SK-N-SH treated with all-trans-retinoic acid at 6 μM for 48 hours (cell line): ENCODE results near the gene CD83.

ENCODE experiments used
- ATAC-seq: fragments of 200-7000 bp; cut with Tn5 transposase; 3 replicates; pipeline ENCODE4 v1.9.1; 2020; ENCODE audit warnings: mild to moderate bottlenecking, moderate library complexity
- ARNTL ChIP-seq: fragments of 450-650 bp; formaldehyde crosslinking; IDR thresholded peaks from 2 replicates; pipeline ENCODE4 v1.5.0; 2020; ENCODE audit warnings: low read depth, mild to moderate bottlenecking, moderate library complexity, borderline replicate concordance
- BACH2 ChIP-seq: fragments of 250-450 bp; sonication (Bioruptor Pico); IDR thresholded peaks from 2 replicates; pipeline ENCODE4 v1.9.0; 2021; ENCODE audit warnings: mild to moderate bottlenecking, borderline replicate concordance
- CSDC2 ChIP-seq: fragments of 250-450 bp; sonication (Bioruptor Pico); IDR thresholded peaks from 2 replicates; pipeline ENCODE4 v1.5.0; 2020; ENCODE audit warnings: mild to moderate bottlenecking, moderate library complexity
- ESRRG ChIP-seq: fragments of 250-450 bp; sonication (Bioruptor Pico); IDR thresholded peaks from 2 replicates; pipeline ENCODE4 v1.6.1; 2021; ENCODE audit warnings: mild to moderate bottlenecking
- GLIS3 ChIP-seq: fragments of 250-450 bp; sonication (Bioruptor Pico); IDR thresholded peaks from 2 replicates; pipeline ENCODE4 v1.5.0; 2020; ENCODE audit warnings: mild to moderate bottlenecking, moderate library complexity
- OSR1 ChIP-seq: fragments of 250-450 bp; sonication (Bioruptor Pico); IDR thresholded peaks from 2 replicates; pipeline ENCODE4 v1.8.0; 2022; ENCODE audit warnings: moderate library complexity, mild to moderate bottlenecking, inconsistent platforms
- PPARA ChIP-seq: fragments of 250-450 bp; sonication (Bioruptor Pico); IDR thresholded peaks from 2 replicates; pipeline ENCODE4 v1.5.0; 2020; ENCODE audit warnings: mild to moderate bottlenecking, borderline replicate concordance
- RARB ChIP-seq: fragments of 250-450 bp; sonication (Bioruptor Pico); IDR thresholded peaks from 2 replicates; pipeline ENCODE4 v1.8.0; 2021; ENCODE audit warnings: mild to moderate bottlenecking, moderate library complexity
- SNAI2 ChIP-seq: fragments of 250-450 bp; sonication (Bioruptor Pico); IDR thresholded peaks from 2 replicates; pipeline ENCODE4 v1.5.0; 2020; ENCODE audit warnings: mild to moderate bottlenecking, moderate library complexity
- TCF4 ChIP-seq: fragments of 250-450 bp; sonication (Bioruptor Pico); IDR thresholded peaks from 2 replicates; pipeline ENCODE4 v1.8.0; 2021; ENCODE audit warnings: mild to moderate bottlenecking, moderate library complexity, borderline replicate concordance
- TOX ChIP-seq: fragments of 250-450 bp; sonication (Bioruptor Pico); IDR thresholded peaks from 2 replicates; pipeline ENCODE4 v1.8.0; 2021; ENCODE audit warnings: mild to moderate bottlenecking, moderate library complexity, borderline replicate concordance
- ZC3H10 ChIP-seq: fragments of 250-450 bp; sonication (Bioruptor Pico); IDR thresholded peaks from 2 replicates; pipeline ENCODE4 v1.5.1; 2021; ENCODE audit warnings: mild to moderate bottlenecking, moderate library complexity
- ZFP3 ChIP-seq: fragments of 250-450 bp; sonication (Bioruptor Pico); IDR thresholded peaks from 2 replicates; pipeline ENCODE4 v1.5.0; 2020; ENCODE audit warnings: mild to moderate bottlenecking, moderate library complexity
- ZFP30 ChIP-seq: fragments of 450-650 bp; formaldehyde crosslinking; IDR thresholded peaks from 2 replicates; pipeline ENCODE4 v1.5.0; 2022; ENCODE audit warnings: mild to moderate bottlenecking, moderate library complexity
- ZNF565 ChIP-seq: fragments of 450-650 bp; formaldehyde crosslinking; conservative IDR thresholded peaks from 2 replicates; pipeline ENCODE4 v1.5.0; 2020; ENCODE audit warnings: low read depth, mild to moderate bottlenecking, moderate library complexity
- ZNF70 ChIP-seq: fragments of 450-650 bp; formaldehyde crosslinking; IDR thresholded peaks from 2 replicates; pipeline ENCODE4 v1.5.0; 2020; ENCODE audit warnings: mild to moderate bottlenecking, moderate library complexity
- ZNF8 ChIP-seq: fragments of 450-650 bp; formaldehyde crosslinking; IDR thresholded peaks from 2 replicates; pipeline ENCODE4 v1.5.0; 2020; ENCODE audit warnings: mild to moderate bottlenecking, moderate library complexity
- TF ChIP-seq, protein P1 (sequence below): fragments of 250-450 bp; sonication (Bioruptor Pico); IDR thresholded peaks from 2 replicates; pipeline ENCODE4 v1.8.0; 2021; ENCODE audit warnings: low read depth, mild to moderate bottlenecking, moderate library complexity, borderline replicate concordance
- TF ChIP-seq, protein P2 (sequence below): fragments of 250-450 bp; sonication (Bioruptor Pico); IDR thresholded peaks from 2 replicates; pipeline ENCODE4 v1.5.1; 2020; ENCODE audit warnings: low read depth, mild to moderate bottlenecking, moderate library complexity
- TF ChIP-seq, protein P3 (sequence below): fragments of 250-450 bp; sonication (Bioruptor Pico); IDR thresholded peaks from 2 replicates; pipeline ENCODE4 v1.5.1; 2021; ENCODE audit warnings: mild to moderate bottlenecking, moderate library complexity
- TF ChIP-seq, protein P4 (sequence below): fragments of 250-450 bp; sonication (Bioruptor Pico); IDR thresholded peaks from 2 replicates; pipeline ENCODE4 v1.8.0; 2020; ENCODE audit warnings: mild to moderate bottlenecking, moderate library complexity, borderline replicate concordance
- TF ChIP-seq, protein P5 (sequence below): fragments of 250-450 bp; sonication (Bioruptor Pico); IDR thresholded peaks from 2 replicates; pipeline ENCODE4 v1.5.0; 2020; ENCODE audit warnings: mild to moderate bottlenecking, moderate library complexity

CD83 gene

DNA sequence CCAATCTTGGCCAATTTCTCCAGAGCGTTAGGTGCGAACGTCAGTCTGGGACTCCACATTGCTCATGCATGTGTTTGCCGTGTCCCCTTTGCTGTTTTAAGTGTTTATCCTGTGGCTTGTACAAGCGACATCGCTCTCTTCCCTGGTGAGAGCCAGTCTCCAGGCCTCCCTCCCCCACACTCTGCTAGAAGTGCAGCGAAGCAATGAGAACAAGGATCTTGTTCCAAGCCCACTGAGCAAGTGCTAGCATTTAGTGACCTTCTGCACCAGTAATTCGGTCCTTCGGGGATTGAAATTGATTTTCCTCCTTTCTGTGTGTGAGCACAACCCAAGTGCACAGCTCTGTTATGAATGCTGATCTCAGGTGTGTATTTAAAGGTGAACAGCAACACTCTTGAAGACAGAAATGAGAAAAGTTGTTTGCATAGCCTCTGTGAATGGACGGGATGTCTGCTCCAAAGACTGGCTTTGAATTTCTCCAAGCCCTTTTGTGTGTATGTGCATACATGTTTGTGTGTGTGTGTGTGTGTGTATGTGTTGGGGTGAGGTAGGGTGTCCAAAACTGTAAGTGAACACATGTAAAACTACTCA is 29.0 kb downstream of the CD83 start:
- no peak for ATAC-seq
- TF ChIP-seq, protein P1, sequence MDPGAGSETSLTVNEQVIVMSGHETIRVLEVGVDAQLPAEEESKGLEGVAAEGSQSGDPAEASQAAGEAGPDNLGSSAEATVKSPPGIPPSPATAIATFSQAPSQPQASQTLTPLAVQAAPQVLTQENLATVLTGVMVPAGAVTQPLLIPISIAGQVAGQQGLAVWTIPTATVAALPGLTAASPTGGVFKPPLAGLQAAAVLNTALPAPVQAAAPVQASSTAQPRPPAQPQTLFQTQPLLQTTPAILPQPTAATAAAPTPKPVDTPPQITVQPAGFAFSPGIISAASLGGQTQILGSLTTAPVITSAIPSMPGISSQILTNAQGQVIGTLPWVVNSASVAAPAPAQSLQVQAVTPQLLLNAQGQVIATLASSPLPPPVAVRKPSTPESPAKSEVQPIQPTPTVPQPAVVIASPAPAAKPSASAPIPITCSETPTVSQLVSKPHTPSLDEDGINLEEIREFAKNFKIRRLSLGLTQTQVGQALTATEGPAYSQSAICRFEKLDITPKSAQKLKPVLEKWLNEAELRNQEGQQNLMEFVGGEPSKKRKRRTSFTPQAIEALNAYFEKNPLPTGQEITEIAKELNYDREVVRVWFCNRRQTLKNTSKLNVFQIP (CRISPR knock-in tag) = no peak
- TF ChIP-seq RARB (no peak), ZNF70 (CRISPR knock-in tag) (no peak), TCF4 (CRISPR knock-in tag) (no peak), GLIS3 (CRISPR knock-in tag) (no peak), ZNF565 (CRISPR knock-in tag) (no peak), ZC3H10 (CRISPR knock-in tag) (no peak), ZFP3 (CRISPR knock-in tag) (no peak), SNAI2 (CRISPR knock-in tag) (no peak), PPARA (CRISPR knock-in tag) (no peak), OSR1 (CRISPR knock-in tag) (no peak), ZFP30 (CRISPR knock-in tag) (no peak), CSDC2 (CRISPR knock-in tag) (no peak), ZNF8 (CRISPR knock-in tag) (no peak), TOX (no peak), ESRRG (no peak), ARNTL (CRISPR knock-in tag) (no peak)
- TF ChIP-seq, protein P2, sequence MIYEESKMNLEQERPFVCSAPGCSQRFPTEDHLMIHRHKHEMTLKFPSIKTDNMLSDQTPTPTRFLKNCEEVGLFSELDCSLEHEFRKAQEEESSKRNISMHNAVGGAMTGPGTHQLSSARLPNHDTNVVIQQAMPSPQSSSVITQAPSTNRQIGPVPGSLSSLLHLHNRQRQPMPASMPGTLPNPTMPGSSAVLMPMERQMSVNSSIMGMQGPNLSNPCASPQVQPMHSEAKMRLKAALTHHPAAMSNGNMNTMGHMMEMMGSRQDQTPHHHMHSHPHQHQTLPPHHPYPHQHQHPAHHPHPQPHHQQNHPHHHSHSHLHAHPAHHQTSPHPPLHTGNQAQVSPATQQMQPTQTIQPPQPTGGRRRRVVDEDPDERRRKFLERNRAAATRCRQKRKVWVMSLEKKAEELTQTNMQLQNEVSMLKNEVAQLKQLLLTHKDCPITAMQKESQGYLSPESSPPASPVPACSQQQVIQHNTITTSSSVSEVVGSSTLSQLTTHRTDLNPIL = no peak
- TF ChIP-seq, protein P3, sequence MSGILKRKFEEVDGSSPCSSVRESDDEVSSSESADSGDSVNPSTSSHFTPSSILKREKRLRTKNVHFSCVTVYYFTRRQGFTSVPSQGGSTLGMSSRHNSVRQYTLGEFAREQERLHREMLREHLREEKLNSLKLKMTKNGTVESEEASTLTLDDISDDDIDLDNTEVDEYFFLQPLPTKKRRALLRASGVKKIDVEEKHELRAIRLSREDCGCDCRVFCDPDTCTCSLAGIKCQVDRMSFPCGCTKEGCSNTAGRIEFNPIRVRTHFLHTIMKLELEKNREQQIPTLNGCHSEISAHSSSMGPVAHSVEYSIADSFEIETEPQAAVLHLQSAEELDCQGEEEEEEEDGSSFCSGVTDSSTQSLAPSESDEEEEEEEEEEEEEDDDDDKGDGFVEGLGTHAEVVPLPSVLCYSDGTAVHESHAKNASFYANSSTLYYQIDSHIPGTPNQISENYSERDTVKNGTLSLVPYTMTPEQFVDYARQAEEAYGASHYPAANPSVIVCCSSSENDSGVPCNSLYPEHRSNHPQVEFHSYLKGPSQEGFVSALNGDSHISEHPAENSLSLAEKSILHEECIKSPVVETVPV (CRISPR knock-in tag) = no peak
- TF ChIP-seq, protein P4, sequence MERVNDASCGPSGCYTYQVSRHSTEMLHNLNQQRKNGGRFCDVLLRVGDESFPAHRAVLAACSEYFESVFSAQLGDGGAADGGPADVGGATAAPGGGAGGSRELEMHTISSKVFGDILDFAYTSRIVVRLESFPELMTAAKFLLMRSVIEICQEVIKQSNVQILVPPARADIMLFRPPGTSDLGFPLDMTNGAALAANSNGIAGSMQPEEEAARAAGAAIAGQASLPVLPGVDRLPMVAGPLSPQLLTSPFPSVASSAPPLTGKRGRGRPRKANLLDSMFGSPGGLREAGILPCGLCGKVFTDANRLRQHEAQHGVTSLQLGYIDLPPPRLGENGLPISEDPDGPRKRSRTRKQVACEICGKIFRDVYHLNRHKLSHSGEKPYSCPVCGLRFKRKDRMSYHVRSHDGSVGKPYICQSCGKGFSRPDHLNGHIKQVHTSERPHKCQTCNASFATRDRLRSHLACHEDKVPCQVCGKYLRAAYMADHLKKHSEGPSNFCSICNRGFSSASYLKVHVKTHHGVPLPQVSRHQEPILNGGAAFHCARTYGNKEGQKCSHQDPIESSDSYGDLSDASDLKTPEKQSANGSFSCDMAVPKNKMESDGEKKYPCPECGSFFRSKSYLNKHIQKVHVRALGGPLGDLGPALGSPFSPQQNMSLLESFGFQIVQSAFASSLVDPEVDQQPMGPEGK (CRISPR knock-in tag) = no peak

DNA sequence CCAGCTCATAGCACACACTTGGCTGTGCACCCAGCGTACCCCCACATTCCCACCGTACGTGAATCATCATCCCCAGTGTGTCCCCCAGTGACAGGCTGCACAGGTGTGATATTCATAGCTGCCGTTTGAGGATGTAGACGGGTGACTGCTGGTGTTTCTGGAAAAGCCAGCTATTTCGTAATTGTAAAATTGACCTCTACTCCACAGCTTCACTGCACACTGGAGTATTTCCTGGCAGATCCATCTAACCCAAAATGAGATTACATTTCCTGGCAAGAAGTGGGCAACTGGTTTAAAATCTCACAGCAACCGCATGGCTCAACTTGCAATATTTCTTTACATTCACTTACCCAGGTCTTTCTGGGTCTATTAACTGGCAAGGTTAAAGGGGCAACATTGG is 30.3 kb downstream of the CD83 start:
- ATAC-seq = no peak
- no peak for TF ChIP-seq ZNF8 (CRISPR knock-in tag)
- TF ChIP-seq TCF4 (CRISPR knock-in tag) = no peak
- TF ChIP-seq, protein P5, sequence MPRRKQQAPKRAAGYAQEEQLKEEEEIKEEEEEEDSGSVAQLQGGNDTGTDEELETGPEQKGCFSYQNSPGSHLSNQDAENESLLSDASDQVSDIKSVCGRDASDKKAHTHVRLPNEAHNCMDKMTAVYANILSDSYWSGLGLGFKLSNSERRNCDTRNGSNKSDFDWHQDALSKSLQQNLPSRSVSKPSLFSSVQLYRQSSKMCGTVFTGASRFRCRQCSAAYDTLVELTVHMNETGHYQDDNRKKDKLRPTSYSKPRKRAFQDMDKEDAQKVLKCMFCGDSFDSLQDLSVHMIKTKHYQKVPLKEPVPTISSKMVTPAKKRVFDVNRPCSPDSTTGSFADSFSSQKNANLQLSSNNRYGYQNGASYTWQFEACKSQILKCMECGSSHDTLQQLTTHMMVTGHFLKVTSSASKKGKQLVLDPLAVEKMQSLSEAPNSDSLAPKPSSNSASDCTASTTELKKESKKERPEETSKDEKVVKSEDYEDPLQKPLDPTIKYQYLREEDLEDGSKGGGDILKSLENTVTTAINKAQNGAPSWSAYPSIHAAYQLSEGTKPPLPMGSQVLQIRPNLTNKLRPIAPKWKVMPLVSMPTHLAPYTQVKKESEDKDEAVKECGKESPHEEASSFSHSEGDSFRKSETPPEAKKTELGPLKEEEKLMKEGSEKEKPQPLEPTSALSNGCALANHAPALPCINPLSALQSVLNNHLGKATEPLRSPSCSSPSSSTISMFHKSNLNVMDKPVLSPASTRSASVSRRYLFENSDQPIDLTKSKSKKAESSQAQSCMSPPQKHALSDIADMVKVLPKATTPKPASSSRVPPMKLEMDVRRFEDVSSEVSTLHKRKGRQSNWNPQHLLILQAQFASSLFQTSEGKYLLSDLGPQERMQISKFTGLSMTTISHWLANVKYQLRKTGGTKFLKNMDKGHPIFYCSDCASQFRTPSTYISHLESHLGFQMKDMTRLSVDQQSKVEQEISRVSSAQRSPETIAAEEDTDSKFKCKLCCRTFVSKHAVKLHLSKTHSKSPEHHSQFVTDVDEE (CRISPR knock-in tag) = no peak

DNA sequence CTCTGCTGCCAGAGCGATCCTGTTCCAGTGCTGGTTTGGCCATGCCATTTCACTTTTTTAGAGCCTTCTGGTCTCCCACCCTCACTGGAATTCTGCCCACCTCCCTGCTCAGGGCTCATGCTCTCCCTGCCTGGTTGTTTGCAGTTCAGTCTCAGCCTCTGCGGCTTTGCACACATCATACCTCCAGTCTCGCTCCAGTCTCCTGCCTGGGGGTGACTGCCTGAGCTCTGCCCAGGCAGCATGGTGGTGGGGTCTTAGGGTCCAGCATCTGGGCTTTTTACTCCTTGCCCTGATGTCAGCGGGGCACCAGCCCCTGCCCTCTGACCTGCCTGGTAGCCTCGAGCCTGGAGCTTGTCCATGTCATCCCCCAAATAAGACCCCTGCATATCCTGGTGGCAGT is 30.9 kb downstream of the CD83 start:
- ATAC-seq = no peak
- TF ChIP-seq CSDC2 (CRISPR knock-in tag) = no peak
- no peak for TF ChIP-seq RARB
- TF ChIP-seq BACH2 (CRISPR knock-in tag) = no peak
- TF ChIP-seq ZNF70 (CRISPR knock-in tag) = no peak
- no peak for TF ChIP-seq OSR1 (CRISPR knock-in tag)
- TF ChIP-seq ZNF8 (CRISPR knock-in tag) = no peak
- no peak for TF ChIP-seq ESRRG
- TF ChIP-seq, protein P1 (CRISPR knock-in tag) = no peak
- no peak for TF ChIP-seq TCF4 (CRISPR knock-in tag)
- TF ChIP-seq, protein P5 (CRISPR knock-in tag) = no peak
- no peak for TF ChIP-seq ARNTL (CRISPR knock-in tag)
